ENCODE measurements around the gene PSMD1. TPM values are rescaled to one million over a fixed set of nuclear protein-coding genes. Genes with fewer than 3 reads are reported as not detected.
"Not testable (repeated sequence)": the region's sequence is repeated elsewhere in the genome, so short reads cannot be mapped to it uniquely, and the experiment has no call there.

The PSMD1 gene
- total RNA-seq, 1 donor from 2014 or later = 126 TPM

DNA sequence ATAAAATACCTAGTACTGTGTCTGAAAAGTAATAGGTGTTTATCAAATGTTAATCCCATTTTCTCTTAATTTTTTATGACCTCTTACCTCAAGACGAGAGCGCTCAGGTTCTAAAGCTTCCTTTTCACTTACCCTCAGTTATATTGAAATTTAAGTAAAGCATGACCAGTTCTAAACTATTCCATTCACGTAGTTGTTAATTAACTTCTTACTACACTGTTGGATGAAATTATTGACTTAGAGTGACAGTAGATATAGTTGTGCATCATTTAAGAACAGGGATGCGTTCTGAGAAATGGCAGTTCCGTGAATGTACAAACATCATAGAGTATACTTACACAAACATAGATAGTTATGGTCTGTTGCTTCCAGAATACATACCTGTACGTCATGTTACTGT lies 88.2 kb downstream of the PSMD1 start:
- intact Hi-C loops (cut with micrococcal nuclease) = no loop called here

DNA sequence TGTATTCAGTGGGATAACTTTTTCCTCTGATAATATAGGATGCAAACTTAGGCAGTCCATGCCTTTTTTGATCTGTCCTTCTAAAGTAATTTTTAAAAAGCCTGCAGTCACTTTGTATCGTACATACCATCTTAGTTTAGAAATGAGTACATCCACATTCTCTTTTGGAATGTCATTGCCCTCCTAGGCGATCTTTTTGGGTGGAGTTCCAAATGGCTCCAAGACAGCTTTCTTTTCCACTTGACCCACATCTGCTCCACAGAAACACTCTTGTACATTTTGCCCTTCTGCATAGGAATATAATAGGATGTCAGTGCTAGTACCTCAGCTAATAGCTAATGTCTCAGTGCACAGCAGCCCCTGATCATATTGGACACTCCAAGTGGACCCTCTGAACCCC lies 90.0 kb downstream of the PSMD1 start:
- intact Hi-C loops (cut with micrococcal nuclease) = no loop called here

DNA sequence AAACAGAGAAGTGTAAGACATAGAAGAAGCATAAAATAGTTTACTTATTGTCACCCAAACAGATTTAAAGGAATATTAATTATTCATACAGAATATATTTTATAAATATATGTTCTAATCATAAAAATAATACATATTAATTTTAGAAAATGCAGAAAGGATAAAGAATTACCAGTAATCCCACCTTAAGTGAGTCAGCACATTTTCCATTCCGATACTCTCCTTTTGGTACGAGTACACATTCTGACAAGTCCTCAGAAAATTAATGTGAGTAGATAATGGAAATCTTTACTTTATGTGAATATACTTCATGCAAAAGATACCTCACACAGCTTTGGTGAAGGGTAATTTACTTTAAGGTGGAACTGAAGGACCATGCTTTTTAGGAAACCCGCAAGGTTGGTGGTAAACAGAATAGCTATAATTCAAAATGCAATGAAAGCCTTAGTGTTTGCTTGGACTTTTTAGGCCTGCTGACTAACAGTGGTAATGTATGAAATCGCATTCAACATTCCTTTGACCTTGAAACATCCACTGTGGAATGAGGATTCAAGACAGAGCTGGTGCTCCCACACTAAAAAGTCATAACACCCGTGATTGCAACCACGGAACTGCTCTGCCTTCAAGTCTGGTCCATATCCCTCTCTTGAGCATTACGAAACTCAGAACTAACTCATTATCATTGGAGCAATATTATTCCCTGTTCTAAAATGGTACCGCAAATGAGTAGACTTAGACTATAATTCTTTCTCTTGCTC lies 96.3 kb downstream of the PSMD1 start:
- intact Hi-C loops (cut with micrococcal nuclease) = no loop called here

DNA sequence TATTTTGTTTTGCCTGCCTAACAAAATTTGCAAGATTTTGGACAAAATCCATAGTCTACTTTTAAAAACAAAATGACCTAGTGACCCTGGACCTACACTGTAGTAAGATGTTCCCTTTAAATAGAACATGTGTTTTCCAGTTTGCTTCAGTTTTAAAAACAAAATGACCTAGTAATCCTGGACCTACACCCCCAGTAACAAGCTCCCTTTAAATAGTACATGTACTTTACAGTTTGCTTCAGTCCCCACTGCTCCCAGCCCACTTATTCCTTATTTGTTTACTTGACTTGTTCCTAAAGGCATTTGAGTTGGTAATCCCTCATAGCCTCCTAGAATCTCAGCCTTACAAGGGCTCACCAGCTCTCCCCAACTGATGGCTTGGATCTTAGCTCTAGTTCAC lies 102.6 kb downstream of the PSMD1 start:
- intact Hi-C loops (cut with micrococcal nuclease) = no loop called here

DNA sequence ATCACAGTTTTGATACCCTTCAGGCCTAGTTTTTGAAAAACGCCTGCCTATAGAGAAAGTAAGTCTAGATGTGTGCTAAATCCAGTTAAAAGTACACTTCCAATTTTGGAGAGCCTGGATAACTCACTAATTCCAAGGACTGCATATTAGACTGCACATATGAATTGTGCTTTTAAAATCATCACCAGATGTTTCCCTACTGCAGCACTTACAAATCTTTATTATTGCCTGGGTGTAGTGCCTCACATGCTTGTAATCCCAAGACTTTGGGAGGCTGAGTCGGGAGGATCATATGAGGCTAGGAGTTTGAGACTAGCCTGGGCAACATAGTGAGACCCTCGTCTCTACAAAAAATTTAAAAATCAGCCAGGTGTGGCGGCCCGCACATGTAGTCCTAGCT lies 104.0 kb downstream of the PSMD1 start:
- intact Hi-C loops (cut with micrococcal nuclease) = no loop called here

DNA sequence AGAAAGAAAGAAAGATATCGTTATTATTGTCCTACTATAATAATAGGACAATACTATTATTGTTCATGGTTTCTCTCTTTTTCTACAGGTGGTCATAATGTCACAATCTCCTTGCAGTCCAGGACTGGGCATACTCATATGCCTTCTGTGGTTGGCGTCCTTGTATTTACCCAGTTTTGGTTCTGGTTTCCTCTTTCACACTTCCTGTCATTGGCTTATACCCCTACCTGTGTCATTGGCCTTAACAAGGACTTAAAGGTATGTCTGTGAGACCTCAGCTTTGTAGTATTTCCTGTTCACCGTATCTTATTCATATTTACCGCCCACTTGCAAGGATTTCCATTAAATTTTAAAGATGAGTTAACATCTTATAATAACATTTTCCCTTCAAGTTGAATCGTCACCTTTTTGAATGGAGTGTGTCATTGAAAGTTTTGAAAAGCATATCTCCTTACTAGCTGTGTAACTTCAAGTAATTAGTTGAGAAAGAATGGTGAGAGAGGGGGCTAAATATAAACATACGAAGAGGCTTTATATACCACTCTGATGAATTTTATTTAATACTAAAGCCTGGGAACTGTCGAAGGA lies 104.7 kb downstream of the PSMD1 start:
- intact Hi-C loops (cut with micrococcal nuclease) = no loop called here

DNA sequence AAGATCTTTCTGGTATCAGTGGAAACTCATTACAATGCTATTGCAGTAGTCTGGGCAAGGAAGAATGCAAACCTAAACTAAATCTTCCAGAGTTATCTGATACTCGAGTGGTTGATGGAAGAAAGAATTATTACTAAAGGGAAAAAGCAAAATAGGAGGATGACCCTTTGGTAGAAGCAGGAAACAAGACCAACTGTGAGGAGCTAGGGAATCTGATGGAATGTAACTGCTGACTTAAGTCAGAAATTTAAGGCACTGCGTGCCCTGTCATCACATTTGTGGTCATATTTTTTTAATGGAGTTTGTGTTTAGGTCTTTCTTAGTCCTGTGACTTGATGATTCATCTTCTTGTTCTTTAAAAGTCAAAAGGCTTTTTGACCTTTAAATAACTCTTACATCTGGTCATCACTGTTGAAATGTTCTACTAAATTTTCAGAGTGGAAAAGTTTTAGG lies 105.2 kb downstream of the PSMD1 start:
- intact Hi-C loops (cut with micrococcal nuclease) = no loop called here

DNA sequence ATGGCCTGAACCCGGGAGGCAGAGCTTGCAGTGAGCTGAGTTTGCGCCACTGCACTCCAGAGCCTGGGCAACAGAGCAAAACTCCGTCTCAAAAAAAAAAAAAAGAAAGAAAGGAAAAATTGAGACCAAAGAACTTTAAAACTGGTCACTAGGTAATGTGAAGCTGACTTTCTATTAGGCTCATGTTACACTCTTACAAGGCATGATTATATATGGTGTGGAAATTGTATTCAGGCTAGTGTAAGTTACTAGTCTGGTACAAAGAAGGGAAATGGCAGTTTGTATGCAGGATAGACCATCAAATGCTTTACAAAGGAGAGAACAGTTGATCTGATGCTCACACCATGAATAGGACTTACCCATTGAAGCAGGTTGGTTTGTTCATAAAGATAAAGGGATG lies 106.3 kb downstream of the PSMD1 start:
- intact Hi-C loops (cut with micrococcal nuclease) = no loop called here

DNA sequence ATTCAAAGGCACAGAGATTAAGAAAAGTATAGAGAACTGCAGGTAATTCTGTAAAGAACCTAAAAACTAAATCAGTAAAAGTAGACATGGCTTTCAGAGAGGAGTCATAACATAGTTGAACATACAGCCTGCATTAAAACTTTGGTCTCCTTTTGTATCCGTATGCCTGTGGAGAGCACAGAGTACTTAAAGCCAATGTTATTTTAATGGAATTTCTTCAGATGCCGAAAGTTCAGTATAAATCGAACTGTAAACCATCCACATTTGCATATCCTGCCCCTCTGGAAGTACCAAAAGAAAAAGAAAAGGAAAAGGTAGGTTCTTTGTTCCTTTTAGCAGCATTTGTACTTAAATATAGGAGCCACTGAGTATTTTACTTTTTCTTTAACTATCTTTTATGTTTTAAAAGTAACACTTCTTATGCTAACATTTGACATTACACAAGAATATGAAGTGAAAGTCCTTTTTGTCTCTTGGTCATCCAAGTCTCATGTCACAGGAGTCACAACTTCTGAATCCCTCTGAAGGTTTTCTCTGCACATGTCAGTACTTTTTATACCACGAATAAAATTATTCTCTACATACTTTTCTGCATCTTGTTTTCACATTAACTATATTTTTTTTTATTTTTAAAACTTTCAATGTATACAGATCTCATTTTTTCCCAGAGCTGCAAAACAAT lies 106.9 kb downstream of the PSMD1 start:
- intact Hi-C loops (cut with micrococcal nuclease) = no loop called here

DNA sequence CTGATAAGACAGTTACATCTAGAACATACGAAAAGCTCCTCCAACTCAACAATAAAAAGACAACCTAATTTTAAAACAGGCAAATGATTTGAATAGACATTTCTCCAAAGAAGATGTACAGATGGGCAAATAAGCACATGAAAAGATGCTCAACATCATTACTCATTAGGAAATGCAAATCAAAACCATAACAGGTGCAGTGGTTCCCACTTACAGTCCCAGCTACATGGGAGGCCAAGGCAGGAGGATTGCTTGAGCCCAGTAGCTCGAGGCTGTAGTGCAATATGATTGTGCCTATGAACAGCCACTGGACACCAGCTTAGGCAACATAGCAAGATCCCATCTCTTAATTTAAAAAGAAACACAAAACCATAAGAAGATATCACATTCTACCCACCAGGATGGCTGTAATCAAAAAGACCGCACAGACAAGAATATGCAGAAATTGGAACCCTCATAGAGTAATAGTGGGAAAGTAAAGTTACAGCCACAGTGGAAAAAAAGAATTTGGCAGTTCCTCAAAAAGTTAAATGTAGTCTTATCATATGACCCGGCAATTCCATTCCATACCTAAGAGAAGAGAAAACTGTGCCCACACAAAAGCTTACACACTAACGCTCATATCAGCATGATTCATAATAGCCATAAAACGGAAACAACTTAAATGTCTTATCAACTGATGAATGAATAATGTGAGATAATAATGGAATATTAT lies 111.2 kb downstream of the PSMD1 start:
- intact Hi-C loops (cut with micrococcal nuclease) = no loop called here

DNA sequence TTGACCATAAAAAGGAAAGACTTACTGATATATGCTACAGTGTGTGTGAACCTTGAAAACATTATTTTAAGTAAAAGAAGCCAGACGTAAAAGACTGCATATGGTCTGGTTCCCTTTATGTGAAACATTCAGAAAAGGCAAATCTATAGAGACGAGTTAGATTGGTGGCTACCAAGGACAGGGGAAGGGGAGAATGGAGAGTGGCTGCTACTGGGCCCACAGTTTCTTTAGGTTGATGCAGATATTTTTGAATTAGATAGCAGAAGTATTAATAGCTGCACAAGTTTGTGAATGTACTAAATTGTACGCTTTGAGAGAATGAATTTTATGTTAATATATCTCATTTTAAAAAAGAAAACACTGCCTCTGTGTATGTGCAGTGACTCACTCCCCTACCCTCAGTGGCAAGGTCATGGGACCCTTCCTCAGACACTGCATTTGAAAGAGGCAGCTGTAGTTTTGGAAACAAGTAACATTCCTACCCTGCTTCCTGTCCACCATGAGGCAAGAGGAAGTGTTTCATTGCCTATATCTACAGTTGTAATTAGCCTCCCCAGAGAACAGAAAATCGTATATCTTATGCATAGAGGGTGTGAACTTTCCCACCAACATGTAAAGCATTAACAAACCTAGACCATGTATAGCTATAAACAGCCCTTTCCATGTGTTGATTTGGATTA lies 111.9 kb downstream of the PSMD1 start:
- intact Hi-C loops (cut with micrococcal nuclease) = no loop called here

DNA sequence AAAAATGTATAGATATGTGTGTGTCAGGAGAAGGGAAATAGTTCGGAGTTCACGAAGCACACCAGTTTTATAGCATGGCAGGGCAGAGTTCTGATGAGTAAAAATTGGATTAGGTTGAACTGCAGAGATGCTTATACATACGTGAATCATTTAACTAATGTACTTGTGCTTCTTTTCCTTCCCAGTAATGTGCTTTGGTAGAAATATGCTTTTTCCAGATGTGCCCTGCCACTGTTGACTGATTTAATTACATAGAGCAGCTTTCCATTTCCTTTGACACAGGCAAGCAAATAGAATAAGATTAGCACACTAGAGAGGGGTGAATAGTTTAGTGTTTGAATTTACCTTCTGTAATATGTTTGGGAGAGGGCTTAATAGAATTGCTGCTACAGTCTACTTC lies 112.8 kb downstream of the PSMD1 start:
- intact Hi-C loops (cut with micrococcal nuclease) = no loop called here

DNA sequence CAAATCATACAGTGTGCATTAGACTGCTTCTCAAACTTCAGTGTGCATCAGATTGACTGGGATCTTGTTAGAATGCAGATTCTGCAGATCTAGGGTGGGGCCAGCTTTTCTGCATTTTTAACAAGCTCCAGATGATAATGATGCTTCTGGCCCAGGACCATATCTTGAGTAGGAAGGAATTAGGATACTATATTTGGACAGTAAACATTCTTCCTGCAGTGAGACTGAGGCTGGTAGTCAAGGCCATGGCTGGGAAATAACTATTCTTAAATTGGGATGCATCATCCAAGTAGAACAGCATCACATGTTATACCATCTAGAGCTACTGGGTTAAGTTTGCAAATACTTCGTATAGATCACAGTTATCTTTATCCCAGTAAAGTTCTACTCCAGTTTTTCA lies 113.4 kb downstream of the PSMD1 start:
- intact Hi-C loops (cut with micrococcal nuclease) = no loop called here

DNA sequence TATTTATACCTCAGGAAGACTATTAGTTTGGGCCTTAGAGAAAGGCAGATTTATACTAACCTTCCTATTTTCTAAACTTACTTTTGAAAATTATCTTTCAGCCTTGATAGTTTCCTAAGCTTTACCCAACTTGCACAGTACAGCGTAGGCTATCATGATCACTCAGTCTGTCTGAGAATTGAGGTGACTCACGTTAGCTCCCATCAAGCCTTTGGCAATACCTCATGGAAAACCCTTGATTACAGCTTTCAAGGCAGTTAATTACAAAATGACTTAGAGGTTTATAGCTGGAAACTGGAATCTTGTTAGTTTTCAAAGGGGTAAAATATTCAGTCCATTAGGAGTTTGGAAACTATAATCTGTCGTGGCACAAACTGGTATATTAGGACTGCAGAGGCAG lies 115.4 kb downstream of the PSMD1 start:
- intact Hi-C loops (cut with micrococcal nuclease) = no loop called here

DNA sequence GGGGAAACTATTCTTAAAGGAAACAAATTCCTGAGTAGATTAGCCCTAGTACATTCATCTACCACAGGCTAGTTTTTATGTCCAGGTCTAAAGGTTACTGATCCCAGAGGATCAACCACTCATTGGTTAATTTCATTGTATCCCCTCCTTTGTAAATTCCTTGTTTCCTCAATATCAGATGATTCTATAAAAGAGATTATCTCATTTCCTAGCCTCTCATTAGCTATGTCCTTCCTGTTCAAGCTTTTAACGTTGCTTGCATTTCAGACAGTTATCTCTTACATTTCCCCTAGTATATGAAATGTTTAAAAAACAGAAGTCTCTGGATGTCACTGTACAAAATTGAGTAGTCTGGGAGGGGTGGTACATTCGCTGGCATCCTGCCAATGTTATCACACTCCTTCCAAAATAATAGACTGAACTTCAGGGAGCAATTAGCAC lies 117.6 kb downstream of the PSMD1 start:
- intact Hi-C loops (cut with micrococcal nuclease) = no loop called here

DNA sequence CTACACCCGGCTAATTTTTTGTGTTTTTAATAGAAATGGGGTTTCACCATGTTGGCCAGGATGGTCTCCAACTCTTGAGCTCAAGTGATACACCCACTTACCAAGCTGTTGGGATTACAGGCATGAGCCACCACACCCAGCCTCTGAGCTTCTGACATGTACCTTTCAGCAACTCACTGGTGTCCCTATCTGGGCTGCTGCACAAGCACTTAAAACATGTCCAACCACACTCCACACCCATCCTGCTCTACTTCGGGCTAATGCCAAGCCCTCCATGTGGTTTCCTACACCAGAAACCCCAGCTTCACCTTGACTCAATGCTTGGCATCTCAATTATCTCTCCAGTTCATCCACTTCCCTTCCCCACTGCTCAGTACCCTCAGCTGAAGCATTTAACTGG lies 119.4 kb downstream of the PSMD1 start:
- intact Hi-C loops (cut with micrococcal nuclease) = no loop called here

DNA sequence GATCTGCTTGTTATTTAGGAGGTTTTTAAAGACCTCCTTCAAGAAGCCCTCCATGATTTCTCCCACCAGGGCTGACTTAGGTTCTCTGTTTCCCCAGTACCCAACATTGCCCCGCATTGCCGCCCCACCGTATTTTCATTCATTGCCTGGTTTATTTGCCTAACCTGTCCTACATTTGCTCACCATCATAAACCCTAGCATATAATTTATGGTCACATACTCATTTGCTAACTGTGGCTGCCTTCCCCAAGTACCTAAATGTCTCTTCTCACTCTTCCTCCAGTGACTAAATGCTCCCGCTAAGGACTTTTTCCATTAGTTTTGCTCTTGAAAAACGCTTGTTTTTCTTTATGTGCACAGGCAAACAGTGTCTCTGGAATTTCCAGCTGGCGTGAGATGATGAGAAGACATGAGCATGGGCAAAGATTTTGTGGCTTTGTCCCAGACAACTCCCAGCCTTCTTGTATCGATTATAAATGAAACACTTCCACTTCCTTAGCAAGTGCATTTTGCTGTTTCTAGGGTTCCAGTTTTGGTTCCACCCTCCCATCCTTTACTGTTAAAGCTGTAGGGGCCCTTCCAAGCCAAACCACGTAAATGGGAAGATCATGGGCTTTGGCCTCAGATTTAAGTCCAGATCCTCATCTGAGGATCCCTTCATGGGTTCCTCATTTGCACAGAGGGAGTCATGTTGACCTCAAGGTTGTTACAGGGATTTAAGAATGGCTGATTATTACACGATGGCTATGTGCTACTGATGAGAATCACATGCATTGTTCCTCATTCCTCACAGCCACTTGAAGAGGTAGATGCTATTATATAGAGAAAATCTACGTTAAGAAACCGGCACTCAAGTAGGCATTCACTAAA lies 120.7 kb downstream of the PSMD1 start:
- intact Hi-C loops (cut with micrococcal nuclease) = no loop called here

DNA sequence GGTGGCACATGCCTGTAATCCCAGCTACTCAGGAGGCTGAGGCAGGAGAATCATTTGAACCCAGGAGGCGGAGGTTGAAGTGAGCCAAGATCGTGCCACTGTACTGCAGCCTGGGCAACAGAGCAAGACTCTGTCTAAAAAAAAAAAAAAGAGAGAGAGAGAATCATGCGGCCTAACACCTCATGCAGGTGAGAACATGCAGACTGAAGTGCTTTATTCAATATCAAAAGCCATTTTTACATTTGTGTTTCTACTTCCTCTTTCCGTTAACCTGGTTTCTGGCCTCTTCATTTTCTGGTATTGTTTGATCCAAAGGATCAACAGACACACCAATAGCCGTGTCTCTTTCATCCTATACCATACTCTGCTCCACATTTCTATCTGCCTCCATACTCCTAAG lies 122.1 kb downstream of the PSMD1 start:
- intact Hi-C loops (cut with micrococcal nuclease) = not testable (repeated sequence)

DNA sequence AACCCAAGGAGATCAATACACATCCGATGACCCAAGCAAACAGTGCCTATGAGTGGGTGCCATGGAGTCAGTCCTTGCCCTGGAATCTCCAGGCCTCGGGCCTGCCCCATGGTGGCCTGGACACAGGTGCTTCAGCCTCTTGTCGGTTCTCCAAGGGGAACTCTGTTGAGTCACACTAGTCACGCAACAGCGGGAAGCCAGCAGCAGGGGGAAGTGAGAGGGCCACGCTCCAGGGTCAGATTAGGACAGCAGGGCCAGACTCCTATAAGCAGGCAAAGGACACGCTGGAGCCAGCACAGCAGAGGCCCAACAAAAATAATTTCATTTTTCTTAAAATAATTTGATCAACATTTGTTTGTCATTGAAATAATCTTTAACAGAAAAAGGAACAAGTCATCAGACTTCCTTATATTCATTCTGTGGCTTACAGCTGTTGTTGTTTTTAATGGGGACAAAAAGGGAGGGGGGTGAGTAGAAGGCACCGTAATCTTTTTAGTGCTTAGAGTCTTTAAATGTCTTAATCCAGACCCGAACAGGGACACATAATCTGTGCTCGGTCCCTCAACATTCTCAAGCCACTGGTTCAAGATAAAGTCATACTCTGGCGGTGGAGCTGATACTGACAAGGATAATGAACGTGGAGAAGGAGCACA lies 125.3 kb downstream of the PSMD1 start:
- intact Hi-C loops (cut with micrococcal nuclease) = no loop called here

DNA sequence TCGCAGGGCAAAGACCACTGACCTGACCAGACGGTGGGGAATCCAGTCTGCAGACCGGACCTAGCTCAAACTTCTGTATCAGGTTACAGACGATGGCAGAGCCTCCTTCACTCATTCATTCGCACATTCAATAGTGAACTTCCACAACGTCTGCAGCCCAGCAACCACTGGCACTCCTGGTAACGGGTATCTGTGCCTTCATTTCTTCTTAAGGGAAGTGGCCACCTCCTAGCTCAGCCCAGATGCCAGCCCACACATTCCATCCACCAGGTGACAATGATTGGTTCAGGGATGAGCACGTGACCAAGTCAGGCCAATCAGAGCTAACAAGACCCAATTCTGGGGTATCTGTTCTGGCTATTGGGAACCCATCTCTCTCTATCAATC lies 125.8 kb downstream of the PSMD1 start:
- intact Hi-C loops (cut with micrococcal nuclease) = no loop called here

All from T-helper 1 cell treated with Interleukin-12 subunit alpha and Interleukin-12 subunit beta and Interleukin-4 antibody, amounts not matched to agents 30 ng/mL and 1 ng/mL, for 36 hours (primary cell).